Measurements from ENCODE around the gene RNF157. TPM values are rescaled to one million over a fixed set of nuclear protein-coding genes. Genes with fewer than 3 reads are reported as not detected.

Gene RNF157
- total and polyA plus RNA-seq, 10 of the 15 experiments (the other 5 are each of a cell fraction or from before 2014, with no cell fraction given), result 1.4 to 15.9 (median 9.6) TPM

- TF ChIP-seq ZBTB40 (IDR thresholded peaks at IDR 0.05; ENCODE audit: borderline replicate concordance) (no peak), YY1 (IDR thresholded peaks at IDR 0.05; ENCODE audit: low read depth, low read length) (0 out of 2 replicates have a peak, but pooled peaks have one; percentile 39), NFYA (IDR thresholded peaks at IDR 0.05; ENCODE audit: borderline replicate concordance, low read depth, low read length) (peak; percentile 42), GABPA (IDR thresholded peaks at IDR 0.05; ENCODE audit: low read depth) (no peak), TBL1XR1 (IDR thresholded peaks at IDR 0.05; ENCODE audit: low read depth, low read length) (peak; percentile 96), TCF7 (IDR thresholded peaks at IDR 0.05; ENCODE audit: borderline replicate concordance) (peak; percentile 76), EP300 (IDR thresholded peaks at IDR 0.05; ENCODE audit: borderline replicate concordance in 1 of 2, control insufficient read depth in 1 of 2, low read depth in 2 of 2, low read length in 2 of 2) (peak; percentile 91 to 94), RB1 (IDR thresholded peaks at IDR 0.05; ENCODE audit: borderline replicate concordance) (no peak), CBX3 (IDR thresholded peaks at IDR 0.05; ENCODE audit: borderline replicate concordance, low read depth) (no peak), CEBPZ (IDR thresholded peaks at IDR 0.05; ENCODE audit: low read depth, low read length) (no peak; the same call in 1 of the 2 replicates), TARDBP (IDR thresholded peaks at IDR 0.05; ENCODE audit: borderline replicate concordance) (peak; percentile 64; the same call in 1 of the 2 replicates), BACH1 (IDR thresholded peaks at IDR 0.05; ENCODE audit: borderline replicate concordance) (peak; percentile 83), FOS (IDR thresholded peaks at IDR 0.05; ENCODE audit: borderline replicate concordance, extremely low read depth, insufficient read length) (peak; percentile 80), CBFB (IDR thresholded peaks at IDR 0.05; ENCODE audit: low read depth) (peak; percentile 56; the same call in 1 of the 2 replicates), CUX1 (IDR thresholded peaks at IDR 0.05; ENCODE audit: insufficient replicate concordance, low read depth, low read length) (peak; percentile 43)
Observed at GRCh38 chr17:76264755-76265623, 24.7 kb upstream of the RNF157 start, which contains the start of gene UBALD2 (continued).

All from GM12878 (cell line).